MM.1S (cell line): ENCODE data around the gene PLA2G4B.

Source experiments
- DNase-seq: peaks from one replicate; pipeline ENCODE4 v3.0.0-alpha.2; 2015
- H2AFZ ChIP-seq: fragments of 300-600 bp; sonication (generic); 2 replicates; pipeline ENCODE4 v1.6.0; 2016; ENCODE audit warnings: antibody characterized with exemption, low read length
- H3F3A ChIP-seq: fragments of 300-600 bp; sonication (generic); 2 replicates; pipeline ENCODE4 v1.6.1; 2016; ENCODE audit warnings: mild to moderate bottlenecking, antibody characterized with exemption, low read length, moderate library complexity, mixed read lengths; ENCODE audit not compliant: insufficient read depth
- H3K27ac ChIP-seq: fragments of 300-600 bp; sonication (generic); 2 replicates; pipeline ENCODE4 v1.5.1; 2016; ENCODE audit warnings: mild to moderate bottlenecking, low read length
- H3K27me3 ChIP-seq: fragments of 300-600 bp; sonication (generic); replicated peaks from 2 replicates; pipeline ENCODE4 v1.6.0; 2016; ENCODE audit warnings: low read length; ENCODE audit not compliant: insufficient read depth
- H3K36me3 ChIP-seq: fragments of 300-600 bp; sonication (generic); replicated peaks from 2 replicates; pipeline ENCODE4 v1.6.1; 2016; ENCODE audit warnings: mild to moderate bottlenecking, low read length, mixed read lengths; ENCODE audit not compliant: insufficient read depth
- H3K4me1 ChIP-seq: fragments of 300-600 bp; sonication (generic); 2 replicates; pipeline ENCODE4 v1.6.1; 2016; ENCODE audit warnings: low read length, mixed read lengths
- H3K4me2 ChIP-seq: fragments of 300-600 bp; sonication (generic); 2 replicates; pipeline ENCODE4 v1.6.0; 2016; ENCODE audit warnings: low read depth, low read length
- H3K4me3 ChIP-seq: fragments of 300-600 bp; sonication (generic); 2 replicates; pipeline ENCODE4 v1.5.1; 2016; ENCODE audit warnings: low read length, mixed read lengths
- H3K79me2 ChIP-seq: fragments of 300-600 bp; sonication (generic); 2 replicates; pipeline ENCODE4 v1.6.1; 2016; ENCODE audit warnings: mixed run types, low read length, mixed read lengths
- H3K9ac ChIP-seq: fragments of 300-600 bp; sonication (generic); 2 replicates; pipeline ENCODE4 v1.6.1; 2016; ENCODE audit warnings: low read length, mixed read lengths
- H3K9me2 ChIP-seq: fragments of 300-600 bp; sonication (generic); replicated peaks from 2 replicates; pipeline ENCODE4 v1.6.1; 2016; ENCODE audit warnings: mild to moderate bottlenecking, low read length, mixed read lengths; ENCODE audit not compliant: insufficient read depth
- H3K9me3 ChIP-seq: fragments of 300-600 bp; sonication (generic); replicated peaks from 2 replicates; pipeline ENCODE4 v1.6.1; 2016; ENCODE audit warnings: mild to moderate bottlenecking, low read length, mixed read lengths; ENCODE audit not compliant: insufficient read depth
- H4K20me1 ChIP-seq: fragments of 300-600 bp; sonication (generic); 2 replicates; pipeline ENCODE4 v1.6.1; 2016; ENCODE audit warnings: mild to moderate bottlenecking, low read length, moderate library complexity, mixed read lengths; ENCODE audit not compliant: insufficient read depth
- EZH2 ChIP-seq: fragments of 300-600 bp; sonication (generic); optimal IDR thresholded peaks from 2 replicates; pipeline ENCODE3; 2017; ENCODE audit warnings: low read depth, mild to moderate bottlenecking, antibody characterized with exemption, low read length, mixed read lengths
- EZH2phosphoT487 ChIP-seq: fragments of 300-600 bp; sonication (generic); IDR thresholded peaks from 2 replicates; pipeline ENCODE4 v1.6.1; 2018; ENCODE audit warnings: antibody characterized with exemption, low read length
- TF ChIP-seq, protein P1 (sequence below): fragments of 300-600 bp; sonication (generic); IDR thresholded peaks from 2 replicates; pipeline ENCODE4 v1.5.1; 2016; ENCODE audit warnings: antibody characterized with exemption, low read length, mixed read lengths

The PLA2G4B gene

GRCh38 chr15:41804916-41805666 is 33.6 kb upstream of the PLA2G4B start:
- no peak overlapping the region for H3K9ac ChIP-seq
- no peak overlapping the region for H3K27ac ChIP-seq

DNA sequence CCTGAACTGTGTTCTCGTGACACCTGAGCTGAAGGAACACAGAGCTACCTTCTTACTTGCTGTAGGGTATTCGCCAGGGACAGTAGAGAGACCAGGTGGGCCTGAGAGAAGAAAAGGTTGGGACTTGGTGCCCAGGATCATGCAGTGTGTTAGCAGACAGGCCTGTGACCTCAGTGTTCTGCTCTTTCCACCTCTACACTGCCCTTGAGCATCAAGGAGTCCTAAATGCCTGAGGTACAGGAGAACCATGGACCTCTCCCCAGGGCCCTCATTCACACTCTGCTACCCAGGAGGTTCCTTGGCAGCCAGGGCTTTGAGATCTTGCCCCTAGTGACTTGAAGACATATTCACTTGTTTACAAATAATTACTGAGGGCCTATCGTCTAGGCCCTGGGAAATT is 32.9 kb upstream of the PLA2G4B start:
- TF ChIP-seq, protein P1, sequence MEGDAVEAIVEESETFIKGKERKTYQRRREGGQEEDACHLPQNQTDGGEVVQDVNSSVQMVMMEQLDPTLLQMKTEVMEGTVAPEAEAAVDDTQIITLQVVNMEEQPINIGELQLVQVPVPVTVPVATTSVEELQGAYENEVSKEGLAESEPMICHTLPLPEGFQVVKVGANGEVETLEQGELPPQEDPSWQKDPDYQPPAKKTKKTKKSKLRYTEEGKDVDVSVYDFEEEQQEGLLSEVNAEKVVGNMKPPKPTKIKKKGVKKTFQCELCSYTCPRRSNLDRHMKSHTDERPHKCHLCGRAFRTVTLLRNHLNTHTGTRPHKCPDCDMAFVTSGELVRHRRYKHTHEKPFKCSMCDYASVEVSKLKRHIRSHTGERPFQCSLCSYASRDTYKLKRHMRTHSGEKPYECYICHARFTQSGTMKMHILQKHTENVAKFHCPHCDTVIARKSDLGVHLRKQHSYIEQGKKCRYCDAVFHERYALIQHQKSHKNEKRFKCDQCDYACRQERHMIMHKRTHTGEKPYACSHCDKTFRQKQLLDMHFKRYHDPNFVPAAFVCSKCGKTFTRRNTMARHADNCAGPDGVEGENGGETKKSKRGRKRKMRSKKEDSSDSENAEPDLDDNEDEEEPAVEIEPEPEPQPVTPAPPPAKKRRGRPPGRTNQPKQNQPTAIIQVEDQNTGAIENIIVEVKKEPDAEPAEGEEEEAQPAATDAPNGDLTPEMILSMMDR, result no peak
- TF ChIP-seq EZH2phosphoT487 (no peak), EZH2 (no peak)
- DNase-seq, result no peak
- Histone ChIP-seq H3K36me3 (no peaks in the 10 kb centered on the region), H3K9me3 (no peaks in the 10 kb centered on the region), H3K27ac (no peak overlapping the region), H3K27me3 (no peaks in the 10 kb centered on the region), H4K20me1 (no peaks in the 10 kb centered on the region), H2AFZ (no peak overlapping the region), H3K4me2 (no peak overlapping the region), H3K79me2 (no peaks in the 10 kb centered on the region), H3K4me1 (no peaks in the 10 kb centered on the region), H3K4me3 (no peak overlapping the region), H3K9ac (no peak overlapping the region), H3K9me2 (no peaks in the 10 kb centered on the region), H3F3A (no peaks in the 10 kb centered on the region)

More at GRCh38 chr15:41804916-41805666, 33.6 kb upstream of the PLA2G4B start:
- H3F3A ChIP-seq, result no peaks in the 10 kb centered on the region
- H3K4me1 ChIP-seq, result no peaks in the 10 kb centered on the region
- no peaks in the 10 kb centered on the region for H3K9me2 ChIP-seq
- no peak overlapping the region for H3K4me2 ChIP-seq
- no peaks in the 10 kb centered on the region for H4K20me1 ChIP-seq
- no peak overlapping the region for H3K4me3 ChIP-seq
- DNase-seq, result no peak
- TF ChIP-seq EZH2 (no peak), EZH2phosphoT487 (no peak)
- TF ChIP-seq, protein P1, result no peak
- no peaks in the 10 kb centered on the region for H3K36me3 ChIP-seq
- no peaks in the 10 kb centered on the region for H3K9me3 ChIP-seq
- H2AFZ ChIP-seq, result no peak overlapping the region
- no peaks in the 10 kb centered on the region for H3K79me2 ChIP-seq
- no peaks in the 10 kb centered on the region for H3K27me3 ChIP-seq

- Histone ChIP-seq H2AFZ (no peak overlapping the region), H3K4me3 (no peak overlapping the region), H3K36me3 (no peaks in the 10 kb centered on the region), H3K27ac (no peak overlapping the region), H3K27me3 (no peaks in the 10 kb centered on the region), H4K20me1 (no peaks in the 10 kb centered on the region), H3K9me2 (no peaks in the 10 kb centered on the region), H3K9ac (no peak overlapping the region), H3F3A (no peaks in the 10 kb centered on the region), H3K9me3 (no peaks in the 10 kb centered on the region), H3K4me1 (no peaks in the 10 kb centered on the region), H3K4me2 (no peak overlapping the region), H3K79me2 (no peaks in the 10 kb centered on the region)
- DNase-seq, result no peak
- TF ChIP-seq, protein P1, result no peak
- no peak for TF ChIP-seq EZH2
- no peak for TF ChIP-seq EZH2phosphoT487
Observed at GRCh38 chr15:41806291-41807181, 32.1 kb upstream of the PLA2G4B start.
